Choroid plexus epithelial cell (primary cell): ENCODE measurements around the gene SUGP2.

Source experiments
- DNase-seq: peaks from one replicate; pipeline ENCODE4 v3.0.0-alpha.2; 2010; ENCODE audit warnings: low read depth
- H3K4me3 ChIP-seq: 2 replicates; pipeline ENCODE4 v1.5.1; 2011; ENCODE audit warnings: low read depth, mild to moderate bottlenecking, control low read depth, low read length, moderate library complexity
- TF ChIP-seq, protein P1 (sequence below): conservative IDR thresholded peaks from 2 replicates; pipeline ENCODE4 v1.5.1; 2011; ENCODE audit warnings: low read depth, mild to moderate bottlenecking, control low read depth, inconsistent platforms, low read length, moderate library complexity

SUGP2 gene

DNA sequence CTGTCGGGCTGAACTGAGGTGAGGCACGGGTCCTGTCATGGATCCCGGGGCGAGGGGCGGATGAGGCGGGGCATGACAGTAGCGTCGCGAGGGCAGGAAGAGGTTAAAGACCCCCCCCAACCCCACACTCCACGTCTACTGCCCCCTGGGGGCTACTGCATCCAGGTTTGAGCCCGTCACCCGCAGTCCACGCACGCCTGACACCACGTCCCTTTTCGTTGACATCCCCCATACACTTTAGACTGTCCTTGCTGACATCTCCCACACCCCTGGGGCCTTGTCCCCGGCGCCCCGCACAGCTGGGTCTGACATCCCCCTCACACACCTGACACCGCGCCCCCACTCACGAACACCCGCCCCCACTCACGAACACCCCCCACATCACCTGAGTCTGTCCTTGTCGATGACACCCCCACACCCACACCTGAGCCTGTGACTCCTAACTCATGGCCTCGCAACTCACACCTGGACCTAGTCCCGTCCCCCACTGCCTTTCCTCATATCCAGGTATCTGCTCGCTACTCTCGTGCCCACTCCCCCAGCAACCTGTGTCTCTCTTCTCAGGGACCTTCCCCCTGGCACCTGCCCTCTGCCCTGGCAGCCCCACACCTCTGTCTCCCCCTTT, 30.9 kb upstream of the SUGP2 start:
- TF ChIP-seq, protein P1, sequence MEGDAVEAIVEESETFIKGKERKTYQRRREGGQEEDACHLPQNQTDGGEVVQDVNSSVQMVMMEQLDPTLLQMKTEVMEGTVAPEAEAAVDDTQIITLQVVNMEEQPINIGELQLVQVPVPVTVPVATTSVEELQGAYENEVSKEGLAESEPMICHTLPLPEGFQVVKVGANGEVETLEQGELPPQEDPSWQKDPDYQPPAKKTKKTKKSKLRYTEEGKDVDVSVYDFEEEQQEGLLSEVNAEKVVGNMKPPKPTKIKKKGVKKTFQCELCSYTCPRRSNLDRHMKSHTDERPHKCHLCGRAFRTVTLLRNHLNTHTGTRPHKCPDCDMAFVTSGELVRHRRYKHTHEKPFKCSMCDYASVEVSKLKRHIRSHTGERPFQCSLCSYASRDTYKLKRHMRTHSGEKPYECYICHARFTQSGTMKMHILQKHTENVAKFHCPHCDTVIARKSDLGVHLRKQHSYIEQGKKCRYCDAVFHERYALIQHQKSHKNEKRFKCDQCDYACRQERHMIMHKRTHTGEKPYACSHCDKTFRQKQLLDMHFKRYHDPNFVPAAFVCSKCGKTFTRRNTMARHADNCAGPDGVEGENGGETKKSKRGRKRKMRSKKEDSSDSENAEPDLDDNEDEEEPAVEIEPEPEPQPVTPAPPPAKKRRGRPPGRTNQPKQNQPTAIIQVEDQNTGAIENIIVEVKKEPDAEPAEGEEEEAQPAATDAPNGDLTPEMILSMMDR = peak; percentile 40
- peak overlapping the region; percentile 76 for H3K4me3 ChIP-seq
- DNase-seq = no peak

GRCh38 chr19:19063183-19064097, 30.1 kb upstream of the SUGP2 start, which contains the start of gene SLC25A42:
Gene SLC25A42 (plus strand): TSS chr19:19063994. CDS start chr19:19096125, 32,131 bp downstream.
- peak; percentile 100 for DNase-seq
- peak within 1 kb of the TSS; percentile 76 for H3K4me3 ChIP-seq
- TF ChIP-seq, protein P1 = no peak

DNA sequence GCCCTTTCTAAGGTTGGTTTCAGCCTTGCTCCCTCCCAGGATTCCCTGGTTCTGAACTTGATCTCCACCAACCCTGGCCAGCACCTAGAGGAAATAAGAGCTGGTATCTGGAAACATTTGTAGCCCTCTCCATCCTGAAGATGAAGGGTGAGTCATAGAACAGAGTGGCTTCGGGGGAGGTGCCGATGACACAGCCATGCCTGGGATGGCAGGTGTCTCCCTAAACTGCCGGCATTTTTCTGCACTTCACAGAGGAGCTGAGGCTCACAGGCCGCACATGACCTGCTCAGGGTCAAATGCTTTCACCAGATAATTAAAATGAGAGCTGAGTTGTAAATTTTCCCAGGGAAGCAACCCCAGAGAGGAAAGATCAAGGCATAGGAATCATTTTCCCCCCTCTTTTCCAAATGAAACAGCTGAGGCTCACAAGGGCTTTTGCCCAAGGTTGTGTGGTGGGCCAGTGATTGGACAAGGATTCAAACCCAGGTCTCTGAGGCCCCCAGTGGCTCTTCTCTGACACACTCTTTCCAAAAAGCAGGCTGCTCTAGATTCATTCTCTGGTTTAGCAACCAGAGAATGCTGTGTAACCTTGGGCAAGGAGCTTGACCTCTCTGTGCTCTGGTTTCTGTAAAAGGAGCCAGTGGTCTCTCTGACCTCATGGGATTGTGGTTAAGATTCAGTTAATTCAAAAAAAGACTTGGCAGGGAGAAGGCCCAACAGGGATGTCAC, 29.3 kb upstream of the SUGP2 start:
- peak; percentile 29 for DNase-seq
- TF ChIP-seq, protein P1 = no peak
- peak overlapping the region; percentile 59 for H3K4me3 ChIP-seq

DNA sequence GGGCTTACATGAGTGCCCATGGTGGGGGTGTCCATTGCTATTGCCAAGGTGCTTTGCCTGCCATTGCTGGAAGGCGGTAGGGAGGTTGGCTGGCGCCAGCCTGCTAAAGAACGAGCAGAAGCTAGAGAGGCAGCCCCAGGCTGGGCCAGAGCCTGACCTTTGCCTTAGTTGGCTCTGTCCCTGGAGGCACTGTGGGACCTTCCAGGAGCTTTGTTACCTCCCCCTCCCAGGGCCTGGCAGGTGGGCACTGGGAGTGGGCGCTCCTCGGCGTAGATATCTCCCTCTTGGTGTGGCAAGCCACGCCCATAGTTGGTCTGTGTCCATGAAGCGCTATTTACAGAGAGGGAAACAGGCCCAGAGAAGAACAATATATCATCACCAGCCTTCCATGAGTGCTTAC, 28.2 kb upstream of the SUGP2 start:
- H3K4me3 ChIP-seq = no peak overlapping the region
- no peak for DNase-seq
- TF ChIP-seq, protein P1 = no peak

DNA sequence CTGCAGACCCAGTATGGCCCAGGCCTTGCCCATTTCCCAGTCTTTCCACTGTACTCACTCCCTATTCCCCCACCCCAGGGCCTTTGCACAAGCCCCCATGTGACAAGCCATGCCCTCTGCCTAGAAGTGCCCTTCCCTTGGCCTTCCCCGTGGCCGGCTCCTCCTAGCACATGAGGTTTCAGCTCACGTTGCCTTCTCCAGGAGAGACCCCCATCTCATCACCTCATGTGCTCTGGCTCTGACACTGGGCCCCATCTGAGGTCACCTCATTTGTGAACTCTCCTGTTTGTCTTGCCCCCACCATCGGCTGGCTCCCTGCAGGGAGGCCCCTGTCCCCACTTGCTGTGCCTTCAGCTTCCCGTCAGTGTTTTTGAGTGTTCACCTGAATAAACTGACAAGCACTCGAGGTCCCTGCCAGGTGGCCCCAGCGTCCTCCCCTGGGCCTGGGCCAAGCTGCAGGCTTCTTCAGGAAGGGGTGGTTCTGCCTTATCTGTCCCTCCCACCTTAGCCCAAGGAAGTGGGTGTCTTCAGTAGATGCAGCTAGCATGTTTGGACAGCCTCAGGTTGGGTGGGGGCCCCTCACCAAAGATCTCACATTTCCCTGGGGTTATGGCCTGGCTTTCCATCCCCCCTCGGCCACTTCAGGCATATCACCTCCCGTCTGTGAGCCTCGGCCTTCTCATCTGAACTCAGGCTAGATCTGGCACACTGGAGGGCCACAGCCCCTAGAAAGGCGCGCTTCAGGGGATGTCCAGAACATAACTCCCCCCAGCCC, 26.7 kb upstream of the SUGP2 start:
- no peak overlapping the region for H3K4me3 ChIP-seq
- TF ChIP-seq, protein P1 = no peak

DNA sequence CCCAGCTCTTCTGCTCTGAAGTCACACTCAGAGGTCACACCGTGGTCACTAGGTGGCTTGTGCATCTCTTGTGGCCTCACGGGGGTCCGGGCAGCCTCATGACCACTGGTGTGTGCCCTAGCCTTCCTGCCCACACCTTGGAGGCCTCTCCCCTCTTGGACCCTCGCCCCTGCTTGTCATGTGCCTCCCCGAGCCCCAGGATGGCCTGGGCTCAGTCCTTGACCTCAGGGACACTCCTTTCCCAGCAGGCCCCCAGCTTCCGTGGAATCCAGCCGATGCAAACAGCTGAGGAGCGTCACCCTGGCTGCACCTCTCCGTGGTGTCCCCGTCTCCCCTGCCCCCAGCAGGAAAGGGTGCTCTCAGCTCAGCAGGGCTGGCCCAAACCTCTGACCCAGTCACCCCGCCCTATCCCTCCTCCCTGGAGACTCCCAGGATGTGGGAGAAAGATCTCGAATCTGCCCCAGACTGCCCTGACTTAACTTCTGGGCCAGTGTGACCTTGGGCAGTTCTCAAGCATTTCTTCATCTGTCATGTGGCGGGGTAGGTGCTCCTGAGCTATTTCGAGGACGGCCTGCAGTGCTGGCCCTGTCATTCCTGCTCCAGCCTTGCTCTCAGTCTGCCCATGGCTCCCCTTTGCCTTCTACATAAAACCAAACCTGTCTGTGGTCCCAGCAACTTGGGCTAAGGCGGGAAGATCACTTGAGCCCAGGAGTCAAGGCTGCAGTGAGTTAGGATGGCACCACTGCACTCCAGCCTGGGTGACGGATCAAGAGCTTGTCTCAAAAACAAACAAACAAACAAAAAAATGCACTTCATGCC, 25.9 kb upstream of the SUGP2 start:
- DNase-seq = no peak
- TF ChIP-seq, protein P1 = no peak
- H3K4me3 ChIP-seq = no peak overlapping the region

More for the DNA sequence above, 26.7 kb upstream of the SUGP2 start:
- no peak for DNase-seq
